Nephron (organoid): ENCODE data around the gene KCTD7.
"Not testable (repeated sequence)": the region's sequence is repeated elsewhere in the genome, so short reads cannot be mapped to it uniquely, and the experiment has no call there.

ENCODE experiments used
- H3K27ac Mint-ChIP-seq, 3 experiments: 2 replicates each; pipeline ENCODE4 v1.8.0; 2020; ENCODE audit warnings: mixed read lengths in 3 of 3, mild to moderate bottlenecking in 2 of 3, moderate library complexity in 1 of 3
- H3K27me3 Mint-ChIP-seq: 2 replicates; pipeline ENCODE4 v1.8.0; 2021; ENCODE audit warnings: low read depth, mild to moderate bottlenecking, moderate library complexity, mixed read lengths
- H3K36me3 Mint-ChIP-seq: 2 replicates; pipeline ENCODE4 v1.8.0; 2020; ENCODE audit warnings: low read depth, mixed read lengths
- H3K4me1 Mint-ChIP-seq: 2 replicates; pipeline ENCODE4 v1.8.0; 2020; ENCODE audit warnings: mixed read lengths
- H3K4me3 Mint-ChIP-seq, 3 experiments: 2 replicates each; pipeline ENCODE4 v1.8.0; 2020; ENCODE audit warnings: mild to moderate bottlenecking in 3 of 3, mixed read lengths in 3 of 3, moderate library complexity in 2 of 3
- H3K9me3 Mint-ChIP-seq: 2 replicates; pipeline ENCODE4 v1.8.0; 2020; ENCODE audit warnings: mixed read lengths
- CTCF ChIP-seq, 3 experiments: fragments of 200-600 bp; sonication (generic); IDR thresholded peaks; one replicate each; pipeline ENCODE4 v1.5.0; 2021; ENCODE audit warnings: antibody characterized with exemption in 3 of 3; ENCODE audit not compliant: unreplicated experiment in 3 of 3

Gene KCTD7

GRCh38 chr7:66609176-66609575, 19.5 kb upstream of the KCTD7 start:
- TF ChIP-seq CTCF (IDR thresholded peaks at IDR 0.05; ENCODE audit: unreplicated experiment in 3 of 3): no peak
- no peaks in the 10 kb centered on the region for H3K36me3 Mint-ChIP-seq
- H3K27me3 Mint-ChIP-seq: no peaks in the 10 kb centered on the region
- H3K27ac Mint-ChIP-seq: no peak overlapping the region
- H3K4me1 Mint-ChIP-seq: no peaks in the 10 kb centered on the region
- no peak overlapping the region for H3K4me3 Mint-ChIP-seq
- H3K9me3 Mint-ChIP-seq: peaks cover 2% of the 10 kb centered on the region

GRCh38 chr7:66614596-66614995, 14.1 kb upstream of the KCTD7 start:
- not testable (repeated sequence) for H3K4me3 Mint-ChIP-seq, H3K27ac Mint-ChIP-seq

DNA sequence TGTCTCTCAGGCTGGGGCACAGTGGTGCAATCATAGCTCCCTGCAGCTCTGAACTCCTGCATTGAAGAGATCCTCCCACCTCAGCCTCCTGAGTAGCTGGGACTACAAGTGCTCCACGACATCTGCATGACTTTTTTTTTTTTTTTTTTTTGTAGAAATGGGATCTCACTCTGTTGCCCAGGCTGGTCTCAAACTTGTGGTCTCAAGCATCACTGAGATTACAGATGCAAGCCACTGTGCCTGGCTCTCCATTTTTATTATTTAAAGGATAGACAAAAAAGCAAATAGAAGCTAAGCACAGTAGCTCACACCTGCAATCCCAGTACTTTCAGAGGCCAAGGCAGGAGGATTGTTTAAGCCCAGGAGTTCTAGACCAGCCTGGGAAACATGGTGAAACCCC, 13.0 kb upstream of the KCTD7 start:
- Mint-ChIP-seq H3K9me3 (peaks cover 4% of the 10 kb centered on the region), H3K36me3 (no peaks in the 10 kb centered on the region), H3K4me1 (no peaks in the 10 kb centered on the region), H3K27ac (no peak overlapping the region), H3K27me3 (peaks cover 8% of the 10 kb centered on the region), H3K4me3 (no peak overlapping the region)
- TF ChIP-seq CTCF (IDR thresholded peaks at IDR 0.05; ENCODE audit: unreplicated experiment in 3 of 3): no peak

More at GRCh38 chr7:66614596-66614995, 14.1 kb upstream of the KCTD7 start:
- H3K27me3 Mint-ChIP-seq, H3K9me3 Mint-ChIP-seq, H3K36me3 Mint-ChIP-seq, H3K4me1 Mint-ChIP-seq: not testable (repeated sequence)

DNA sequence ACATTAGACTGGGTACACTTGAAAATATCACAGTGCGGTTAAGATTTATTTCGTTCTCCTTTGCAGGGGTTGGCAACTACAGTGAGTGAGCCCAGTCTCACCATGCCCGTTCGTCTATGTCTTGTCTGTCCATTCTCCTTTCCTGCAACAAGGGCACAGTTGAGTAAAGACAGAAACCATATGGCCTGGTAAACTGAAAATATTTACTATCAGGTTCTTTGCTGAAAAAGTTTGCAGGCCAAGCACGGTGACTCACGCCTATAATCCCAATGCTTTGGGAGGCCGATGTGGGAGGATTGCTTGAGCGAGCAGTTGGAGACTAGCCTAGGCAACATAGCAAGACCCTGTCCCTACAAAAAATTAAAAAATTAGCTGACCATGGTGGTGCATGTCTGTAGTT, 11.4 kb upstream of the KCTD7 start:
- no peak for TF ChIP-seq CTCF (IDR thresholded peaks at IDR 0.05; ENCODE audit: unreplicated experiment in 3 of 3)
- H3K4me1 Mint-ChIP-seq: no peaks in the 10 kb centered on the region
- no peak overlapping the region for H3K27ac Mint-ChIP-seq
- no peaks in the 10 kb centered on the region for H3K36me3 Mint-ChIP-seq
- peaks cover 4% of the 10 kb centered on the region for H3K9me3 Mint-ChIP-seq
- H3K4me3 Mint-ChIP-seq: no peak overlapping the region
- peaks cover 8% of the 10 kb centered on the region for H3K27me3 Mint-ChIP-seq

DNA sequence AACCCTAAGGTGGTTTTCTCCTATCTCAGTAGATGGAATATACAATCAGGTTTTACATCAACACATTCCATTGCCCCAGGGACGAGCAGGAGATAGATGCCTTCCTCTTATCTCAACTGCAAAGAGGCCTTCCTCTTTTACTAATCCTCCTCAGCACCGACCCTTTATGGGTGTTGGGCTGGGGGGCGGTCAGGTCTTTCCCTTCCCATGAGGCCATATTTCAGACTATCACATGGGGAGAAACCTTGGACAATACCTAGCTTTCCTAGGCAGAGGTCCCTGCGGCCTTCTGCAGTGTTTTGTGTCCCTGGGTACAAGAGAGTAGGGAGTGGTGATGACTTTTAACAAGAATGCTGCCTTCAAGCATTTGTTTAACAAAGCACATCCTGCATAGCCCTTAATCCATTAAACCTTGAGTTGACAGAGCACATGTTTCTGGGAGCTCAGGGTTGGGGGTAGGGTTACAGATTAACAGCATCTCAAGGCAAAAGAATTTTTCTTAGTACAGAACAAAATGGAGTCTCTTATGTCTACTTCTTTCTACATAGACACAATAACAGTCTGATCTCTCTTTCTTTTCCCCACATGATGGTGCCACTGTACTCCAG, 9.2 kb upstream of the KCTD7 start:
- Mint-ChIP-seq H3K27ac (peak overlapping the region in 2 of 3 experiments; percentile 27 to 83), H3K27me3 (peaks cover 15% of the 10 kb centered on the region)
- not testable (repeated sequence) for H3K36me3 Mint-ChIP-seq, H3K4me1 Mint-ChIP-seq, H3K4me3 Mint-ChIP-seq, H3K9me3 Mint-ChIP-seq

DNA sequence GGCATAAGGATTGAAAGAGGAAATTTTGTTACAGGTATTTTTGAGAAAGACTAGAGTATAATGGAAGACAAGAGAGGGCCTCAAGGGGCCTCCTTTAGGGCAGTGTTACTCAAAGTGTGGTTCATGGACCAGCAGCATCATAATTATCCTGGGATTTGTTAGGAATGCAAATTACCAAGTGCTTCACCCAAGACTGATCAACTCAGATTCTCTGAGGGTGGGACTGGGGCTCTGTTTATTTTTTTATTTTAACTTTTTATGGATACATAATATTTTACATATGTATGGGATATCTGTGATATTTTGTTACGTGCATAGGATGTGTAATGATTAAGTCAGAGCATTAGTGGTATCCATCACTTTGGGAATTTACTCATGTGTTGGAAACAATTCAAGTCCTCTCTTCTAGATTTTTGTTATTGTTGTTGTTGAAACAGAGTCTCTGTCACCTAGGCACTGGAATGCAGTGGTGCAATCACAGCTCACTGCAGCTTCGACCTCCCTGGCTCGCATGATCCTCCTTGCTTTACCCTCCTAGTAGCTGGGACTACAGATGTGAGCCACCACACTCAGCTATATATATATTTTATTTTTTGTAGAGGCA, 2.2 kb upstream of the KCTD7 start:
- H3K36me3 Mint-ChIP-seq: peaks cover 6% of the 10 kb centered on the region
- H3K4me1 Mint-ChIP-seq: peaks cover 5% of the 10 kb centered on the region
- H3K4me3 Mint-ChIP-seq: peak overlapping the region in 2 of 3 experiments; percentile 65 to 83
- no peak overlapping the region for H3K27ac Mint-ChIP-seq
- H3K27me3 Mint-ChIP-seq: peaks cover 8% of the 10 kb centered on the region
- TF ChIP-seq CTCF (IDR thresholded peaks at IDR 0.05; ENCODE audit: unreplicated experiment in 3 of 3): no peak
- no peaks in the 10 kb centered on the region for H3K9me3 Mint-ChIP-seq

- no peak for TF ChIP-seq CTCF (IDR thresholded peaks at IDR 0.05; ENCODE audit: unreplicated experiment in 3 of 3)
- peaks cover 6% of the 10 kb centered on the region for H3K36me3 Mint-ChIP-seq
- H3K9me3 Mint-ChIP-seq: no peaks in the 10 kb centered on the region
- H3K4me3 Mint-ChIP-seq: peak overlapping the region; percentile 74 to 85 (median 83)
- H3K27me3 Mint-ChIP-seq: peaks cover 8% of the 10 kb centered on the region
- peak overlapping the region in 1 of 3 experiments; percentile 71 for H3K27ac Mint-ChIP-seq
- H3K4me1 Mint-ChIP-seq: peaks cover 5% of the 10 kb centered on the region
Measured at GRCh38 chr7:66627151-66627681, 1.5 kb upstream of the KCTD7 start.
